DMS53 (cell line): ENCODE measurements around the gene MCRIP2.
"Not testable (repeated sequence)": the region's sequence is repeated elsewhere in the genome, so short reads cannot be mapped to it uniquely, and the experiment has no call there.

ENCODE experiments used
- DNase-seq: peaks from one replicate; lab custom pipeline; 2025; lab: John Stamatoyannopoulos, UW

Gene MCRIP2, protein sequence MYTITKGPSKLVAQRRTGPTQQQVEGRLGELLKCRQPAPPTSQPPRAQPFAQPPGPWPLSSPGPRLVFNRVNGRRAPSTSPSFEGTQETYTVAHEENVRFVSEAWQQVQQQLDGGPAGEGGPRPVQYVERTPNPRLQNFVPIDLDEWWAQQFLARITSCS

DNA sequence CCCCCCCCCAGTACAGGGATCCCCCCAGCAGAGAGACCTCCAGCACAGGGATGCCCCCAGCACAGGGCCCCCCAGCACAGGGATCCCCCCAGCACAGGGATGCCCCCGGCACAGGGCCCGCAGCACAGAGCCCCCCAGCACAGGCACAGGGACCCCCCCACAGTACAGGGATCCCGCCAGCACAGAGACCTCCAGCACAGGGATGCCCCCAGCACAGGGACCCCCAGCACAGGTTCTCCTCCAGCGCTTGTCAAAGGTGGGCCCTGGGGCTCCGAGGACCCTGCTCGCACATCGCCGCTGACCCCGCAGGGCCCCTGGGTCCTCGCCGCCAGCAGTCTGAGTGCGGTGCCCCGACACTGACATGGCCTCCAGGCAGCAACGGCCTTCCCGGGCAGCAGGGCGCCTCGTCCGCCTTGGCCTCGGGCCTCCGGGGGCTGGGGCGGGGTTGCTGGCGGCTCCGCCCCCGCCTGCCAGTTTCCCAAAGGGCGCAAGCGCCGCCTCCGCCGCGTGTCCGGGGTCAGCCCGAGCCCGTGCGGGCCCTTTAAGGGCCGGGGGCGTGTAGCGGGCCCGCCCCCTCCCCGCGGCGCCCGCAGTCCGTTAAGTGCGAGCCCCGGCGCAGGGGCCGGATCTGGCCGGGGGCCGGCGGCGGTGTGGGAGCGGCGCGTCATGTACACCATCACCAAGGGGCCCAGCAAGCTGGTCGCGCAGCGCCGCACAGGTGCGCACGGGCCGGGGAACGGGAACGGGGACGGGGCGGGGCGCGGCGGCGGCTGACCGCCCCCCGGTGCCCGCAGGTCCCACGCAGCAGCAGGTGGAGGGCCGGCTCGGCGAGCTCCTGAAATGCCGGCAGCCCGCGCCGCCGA lies at the start of gene MCRIP2:
MCRIP2 (plus strand) TSS at position 503 of the 863 bp plus-strand sequence; CDS start at position 667, 164 bp downstream.
- peak; percentile 90 for DNase-seq

DNA sequence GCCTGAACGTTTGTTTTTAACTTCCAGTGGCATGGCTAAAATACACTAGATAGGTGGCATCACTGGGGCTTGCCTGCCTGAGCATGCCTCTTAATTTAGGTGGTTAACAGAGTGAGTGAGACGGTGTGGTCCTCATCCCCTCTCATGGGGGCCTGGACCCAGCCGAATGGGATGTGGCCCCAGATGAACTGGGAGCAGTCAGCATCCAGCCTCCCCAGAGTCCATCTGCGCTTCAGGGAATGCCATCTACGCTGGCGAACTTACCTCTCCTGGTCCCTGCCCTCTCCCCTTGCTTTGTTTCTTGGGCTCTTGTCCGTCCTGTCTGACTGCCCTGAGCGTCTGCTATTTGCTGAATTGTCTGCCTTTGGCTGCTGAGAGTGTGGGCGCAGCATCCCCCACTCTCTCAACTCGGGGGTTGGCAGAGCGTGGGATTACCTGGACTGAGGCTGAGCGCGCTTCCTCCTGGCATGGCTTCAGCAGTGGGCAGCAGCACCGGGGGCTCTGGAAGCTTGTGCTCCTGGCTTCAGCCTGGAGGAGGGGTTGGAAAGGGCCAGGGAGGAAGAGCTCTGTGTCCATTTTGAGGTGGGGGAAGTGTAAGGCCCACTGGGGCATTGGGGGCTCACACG lies 49.6 kb upstream of the MCRIP2 start:
- DNase-seq, result peak; percentile 58

DNA sequence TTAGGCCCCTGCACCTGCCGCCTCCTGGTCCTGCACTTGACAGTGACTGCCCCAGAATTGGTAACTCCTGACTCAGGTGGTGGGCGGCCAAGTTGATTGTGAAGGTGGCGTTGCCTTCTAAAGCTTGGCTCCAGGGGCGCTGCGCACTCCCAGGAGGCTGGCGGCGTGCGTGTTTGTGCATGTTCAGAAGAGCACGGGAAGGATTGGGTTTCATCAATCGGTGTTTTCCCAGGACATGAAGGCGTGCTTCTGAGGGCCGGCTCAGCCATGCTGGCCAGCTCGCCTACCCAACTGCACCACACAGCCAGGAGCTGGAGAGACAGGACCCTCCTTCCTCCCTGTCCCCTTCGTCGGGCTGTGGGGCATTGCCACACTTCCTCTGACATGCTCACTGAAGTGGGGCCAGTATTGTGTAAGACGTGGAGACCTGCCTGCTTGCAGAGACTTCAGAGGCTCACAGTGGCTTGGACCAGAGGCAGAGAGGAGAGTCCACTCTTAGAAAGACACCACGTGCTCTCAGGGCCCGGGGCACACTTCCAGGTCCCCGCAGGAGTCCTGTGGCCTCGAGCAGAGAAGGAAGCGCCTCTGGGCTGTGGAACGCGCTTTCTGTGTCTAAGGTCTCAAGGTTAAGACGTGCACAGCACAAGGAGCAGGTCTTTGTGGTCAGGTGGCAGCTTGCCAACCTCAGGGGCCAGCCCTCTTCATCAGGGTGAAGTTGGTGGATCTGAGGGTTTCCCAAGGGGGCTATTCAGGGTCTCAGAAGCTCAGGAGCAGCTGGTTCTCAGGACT lies 48.9 kb upstream of the MCRIP2 start:
- peak; percentile 94 for DNase-seq

DNA sequence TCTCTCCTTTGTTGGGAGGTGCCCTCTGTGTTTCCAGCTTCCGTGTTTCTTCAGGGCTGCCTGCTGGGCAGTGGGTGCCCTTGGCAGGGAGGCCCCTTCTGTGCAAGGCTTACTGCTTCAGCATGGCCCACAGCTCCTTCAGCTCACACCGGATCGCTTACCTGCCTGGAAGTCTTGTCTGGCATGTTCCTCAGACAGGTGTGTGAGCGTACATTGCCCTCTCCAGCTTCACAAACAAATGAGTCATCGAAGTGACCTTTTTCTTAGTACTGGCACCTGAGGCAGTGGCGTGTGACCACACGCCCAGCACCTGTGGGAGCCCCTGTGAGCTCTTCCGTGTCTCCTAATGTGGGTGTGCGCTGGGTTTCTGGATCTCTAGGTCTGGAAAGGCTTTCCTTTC lies 48.2 kb upstream of the MCRIP2 start:
- peak; percentile 96 for DNase-seq

DNA sequence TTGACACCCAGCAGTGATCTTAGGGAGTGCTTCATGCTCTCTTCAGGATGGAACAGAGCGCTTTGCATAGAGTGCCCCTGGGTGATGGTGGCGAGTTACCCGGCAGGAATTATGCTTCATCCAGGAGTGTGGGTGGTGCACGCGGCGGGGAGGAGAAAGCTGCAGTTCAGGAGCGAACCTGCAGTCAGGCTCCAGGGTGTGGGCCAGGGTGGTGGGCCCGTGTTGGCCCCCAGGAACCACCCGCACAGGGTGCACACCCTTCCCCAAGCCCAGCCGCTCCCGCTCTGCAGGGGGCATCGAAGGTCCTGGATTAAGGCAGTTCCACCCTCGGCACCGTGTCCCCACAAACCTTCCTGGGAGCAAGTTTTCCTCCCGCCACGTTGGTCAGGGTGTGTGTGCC lies 47.8 kb upstream of the MCRIP2 start:
- DNase-seq, result no peak

DNA sequence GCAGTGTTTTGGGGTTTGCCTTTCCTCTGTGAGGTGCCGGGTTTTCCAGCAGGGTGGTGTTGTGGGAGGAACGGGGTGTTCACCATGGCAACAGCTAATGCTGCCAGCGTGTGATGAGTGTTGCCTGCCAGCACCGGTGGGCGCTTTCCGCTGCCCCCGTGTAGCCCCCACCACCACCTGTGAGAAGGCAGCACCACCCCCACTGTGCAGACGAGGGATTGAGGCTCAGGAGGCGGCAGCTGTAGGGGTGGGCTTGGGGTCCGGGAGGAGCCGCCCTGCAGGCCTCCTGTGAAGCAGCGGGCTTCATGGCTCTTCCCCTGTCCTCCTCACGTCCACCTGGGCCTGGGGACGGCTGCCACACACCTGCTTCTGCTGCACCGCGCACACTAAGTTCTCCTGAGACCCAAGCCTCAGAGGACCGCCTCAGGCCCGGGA lies 46.5 kb upstream of the MCRIP2 start:
- DNase-seq, result no peak

DNA sequence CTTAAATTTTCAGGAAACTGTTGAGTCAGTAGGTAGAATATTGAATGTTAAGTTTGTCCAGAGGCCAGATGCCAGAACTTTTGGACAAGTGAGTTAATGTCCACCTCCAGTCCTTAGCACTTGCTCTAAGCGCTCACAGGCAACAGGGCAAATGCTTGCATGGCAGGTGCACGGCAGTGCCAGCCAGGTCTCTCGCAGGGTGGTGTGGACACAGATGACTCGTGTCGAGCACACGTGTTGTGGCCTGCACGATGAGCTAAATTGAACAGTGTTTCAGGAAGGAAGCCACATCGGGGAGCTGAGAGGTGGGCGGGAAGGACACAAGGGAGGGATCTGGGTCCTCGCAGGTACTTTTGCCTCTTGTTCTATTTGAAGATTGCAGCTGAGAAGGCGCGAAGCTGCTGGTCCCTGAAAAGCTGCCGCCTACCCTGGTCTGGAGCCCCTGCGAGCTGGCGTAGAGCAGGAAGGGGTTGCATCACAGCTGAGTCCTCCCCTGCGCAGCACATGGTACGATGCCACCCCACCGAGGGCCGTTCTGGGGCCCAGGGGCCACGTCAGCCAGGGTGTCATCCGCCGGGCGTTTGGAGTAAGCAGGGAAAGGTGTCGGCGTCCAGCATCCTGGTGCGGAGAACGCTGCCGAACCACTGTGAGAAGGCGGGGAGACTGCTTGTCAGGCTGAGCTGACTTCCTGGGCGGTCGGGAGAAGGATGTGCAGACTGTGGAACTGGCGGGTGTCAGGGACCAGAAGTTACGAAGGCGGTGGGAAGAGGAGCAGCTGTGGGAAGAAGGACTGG lies 45.5 kb upstream of the MCRIP2 start:
- peak; percentile 73 for DNase-seq

DNA sequence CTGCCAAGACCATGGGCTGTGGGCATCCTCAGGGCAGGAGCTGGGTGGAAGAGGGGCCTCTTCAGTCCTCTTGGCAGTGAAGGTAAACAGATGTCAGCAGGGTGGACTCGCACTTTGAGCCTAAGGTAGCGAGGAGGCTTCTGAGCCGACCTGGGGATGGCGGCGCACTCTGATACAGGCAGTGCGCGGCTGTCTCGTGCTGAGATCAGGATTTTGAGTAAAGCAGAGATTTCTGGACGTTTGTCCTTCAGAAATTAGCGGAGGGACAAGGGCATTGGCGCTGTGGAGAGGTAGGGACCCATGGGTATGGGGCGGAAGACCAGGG lies 44.9 kb upstream of the MCRIP2 start:
- DNase-seq, result no peak

DNA sequence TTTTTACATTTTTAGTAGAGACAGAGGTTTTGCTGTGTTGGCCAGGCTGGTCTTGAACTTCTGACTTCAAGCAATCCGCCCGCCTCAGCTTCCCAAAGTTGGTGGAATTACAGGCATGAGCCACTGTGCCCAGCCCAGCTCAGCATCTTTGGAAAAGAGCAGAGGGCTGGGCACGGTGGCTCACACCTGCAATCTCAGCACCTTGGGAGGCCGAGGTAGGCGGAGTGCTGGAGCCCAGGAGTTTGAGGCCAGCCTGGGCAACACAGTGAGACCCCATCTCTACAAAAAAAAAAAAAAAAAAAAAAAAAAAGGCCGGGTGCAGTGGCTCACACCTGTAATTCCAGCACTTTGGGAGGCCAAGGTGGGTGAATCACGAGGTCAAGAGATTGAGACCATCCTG lies 44.0 kb upstream of the MCRIP2 start:
- not testable (repeated sequence) for DNase-seq

DNA sequence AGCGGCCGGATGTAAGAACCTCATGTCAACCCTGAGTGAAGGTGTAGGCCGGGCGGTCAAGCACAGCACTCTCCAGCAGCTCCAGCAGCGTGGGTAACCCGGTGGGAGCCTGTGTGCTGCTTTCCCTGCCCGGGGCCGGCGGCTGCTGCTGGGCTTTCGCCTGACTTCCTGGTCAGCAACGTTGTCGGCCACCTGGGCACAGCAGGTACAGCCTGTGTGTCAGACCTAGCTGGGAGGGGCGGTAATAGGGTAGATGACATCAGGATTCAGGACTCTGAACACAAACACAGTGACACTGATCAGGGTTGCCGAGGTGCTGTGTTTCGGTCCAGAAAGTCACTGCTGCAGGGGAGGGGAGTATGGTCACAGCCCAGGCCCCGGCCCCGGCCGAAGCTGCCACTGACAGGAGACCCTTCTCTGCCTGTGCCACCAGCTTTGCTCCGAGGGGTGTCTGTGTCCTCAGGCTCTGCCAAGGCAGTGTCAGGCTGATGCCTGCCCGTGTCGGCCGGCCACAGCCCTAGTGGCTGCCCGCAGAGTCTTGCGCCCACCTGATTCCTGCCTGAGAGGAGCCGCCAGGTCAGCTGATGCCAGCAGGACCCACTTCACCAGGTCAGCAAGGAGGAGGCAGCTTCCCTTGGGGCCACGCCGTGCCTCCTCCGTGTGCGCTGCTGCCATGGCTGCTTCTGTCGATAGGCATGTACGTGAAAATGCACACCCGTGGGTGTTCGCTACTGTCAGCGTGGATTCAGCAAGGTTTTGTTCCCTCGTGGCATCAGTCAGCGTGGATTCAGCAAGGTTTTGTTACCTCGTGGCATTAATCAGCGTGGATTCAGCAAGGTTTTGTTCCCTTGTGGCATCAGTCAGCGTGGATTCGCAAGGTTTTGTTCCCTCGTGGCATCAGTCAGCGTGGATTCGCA lies 42.5 kb upstream of the MCRIP2 start:
- no peak for DNase-seq

DNA sequence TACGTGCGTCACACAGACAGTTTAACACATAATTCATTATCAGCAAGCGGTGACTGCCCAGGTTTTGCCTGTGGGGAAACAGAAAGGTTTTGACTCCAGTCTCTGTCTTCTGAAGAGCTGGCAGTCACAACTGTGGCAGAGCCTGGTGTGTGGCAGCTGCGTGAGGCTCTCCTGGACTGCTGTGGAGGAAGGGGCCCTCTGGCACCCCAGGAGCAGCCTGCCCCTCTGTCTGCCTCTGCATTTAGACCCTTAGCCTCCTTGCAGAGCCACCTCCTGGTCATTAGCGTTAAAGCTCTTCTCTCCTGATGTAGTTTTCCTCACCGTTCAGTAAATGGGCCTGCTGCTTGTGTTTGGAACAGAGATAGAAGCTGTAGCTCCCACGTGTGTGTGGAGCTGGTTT lies 40.8 kb upstream of the MCRIP2 start:
- no peak for DNase-seq

DNA sequence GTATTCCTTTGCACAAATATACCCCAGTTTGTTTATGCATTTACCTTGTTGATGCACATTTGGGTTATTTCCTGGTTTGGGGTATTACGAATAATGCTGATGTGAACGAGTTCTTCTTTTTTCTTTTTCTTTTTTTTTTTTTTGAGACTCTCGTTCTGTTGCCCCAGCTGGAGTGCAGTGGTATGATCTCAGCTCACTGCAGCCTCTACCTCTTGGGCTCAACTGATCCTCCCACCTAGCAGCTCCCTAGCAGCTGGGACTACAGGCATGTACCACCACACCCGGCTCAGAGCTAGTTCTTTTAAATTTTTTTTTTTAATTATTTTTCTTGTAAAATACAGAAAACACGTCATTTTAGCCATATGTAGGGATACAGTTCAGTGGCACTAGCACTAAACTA lies 37.7 kb upstream of the MCRIP2 start:
- no peak for DNase-seq

DNA sequence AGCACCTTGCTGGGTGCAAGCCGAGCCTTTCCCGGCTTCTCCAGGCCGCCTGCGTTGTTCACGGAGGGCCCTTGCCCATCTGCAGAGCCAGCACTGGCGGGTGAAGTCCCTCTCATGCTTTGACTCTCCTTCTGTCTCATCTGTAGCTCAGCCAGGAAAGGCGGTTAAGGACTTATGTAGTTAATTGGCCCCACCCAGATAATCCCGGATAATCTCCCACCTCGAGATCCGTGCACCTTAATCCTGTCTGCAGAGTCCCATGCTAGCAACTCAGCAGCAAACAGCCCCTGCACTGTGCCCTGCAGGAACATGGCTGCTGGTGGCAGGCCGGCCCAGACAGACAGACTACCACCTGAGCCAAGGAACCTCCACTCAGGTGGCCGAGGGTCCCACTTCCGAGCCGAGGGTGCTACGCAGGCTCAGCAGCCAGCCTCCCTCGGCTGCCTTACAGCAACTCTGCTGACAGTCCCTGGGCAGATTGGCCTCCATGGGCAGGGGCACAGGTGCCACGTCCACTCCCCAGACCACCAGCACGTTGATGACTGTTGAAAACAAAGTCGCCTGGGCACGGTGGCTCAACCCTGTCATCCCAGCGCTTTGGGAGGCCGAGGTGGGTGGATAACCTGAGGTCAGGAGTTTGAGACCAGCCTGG lies 34.8 kb upstream of the MCRIP2 start:
- DNase-seq, result no peak

DNA sequence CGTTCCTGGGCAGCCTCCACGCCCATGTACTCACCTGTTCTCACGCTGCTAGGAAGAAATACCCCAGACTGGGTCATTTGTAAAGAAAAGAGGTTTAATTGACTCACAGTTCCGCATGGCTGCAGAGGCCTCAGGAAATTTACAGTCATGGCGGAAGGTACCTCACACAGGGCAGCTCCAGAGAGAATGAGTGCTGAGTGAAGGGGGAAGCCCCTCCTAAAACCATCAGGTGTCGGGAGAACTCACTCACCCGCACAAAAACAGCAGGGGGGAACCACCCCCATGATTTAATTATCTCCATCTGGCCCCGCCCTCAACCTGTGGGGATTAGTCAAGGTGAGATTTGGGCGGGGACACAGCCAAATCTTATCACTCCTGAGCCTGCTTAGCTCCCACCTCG lies 33.6 kb upstream of the MCRIP2 start:
- DNase-seq, result no peak

DNA sequence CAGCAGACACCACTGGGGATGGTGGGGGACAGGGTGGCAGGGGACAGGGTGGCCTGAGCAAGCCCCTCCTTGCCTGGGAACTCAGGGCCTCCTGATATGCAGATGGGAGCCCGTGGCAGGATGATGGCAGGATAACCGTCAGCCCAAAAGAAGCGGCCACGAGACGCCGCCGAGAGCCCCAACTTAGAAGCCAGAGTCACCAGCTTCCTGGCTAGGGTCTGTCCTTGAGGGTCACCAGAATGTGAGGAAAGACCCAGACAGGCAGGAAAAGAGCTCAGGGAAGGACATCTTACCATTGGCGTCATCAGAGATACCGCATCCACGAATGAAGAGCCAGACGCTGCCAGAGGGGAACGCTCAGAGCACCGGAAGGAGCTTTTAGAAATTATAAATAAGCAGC lies 32.3 kb upstream of the MCRIP2 start:
- DNase-seq, result no peak

DNA sequence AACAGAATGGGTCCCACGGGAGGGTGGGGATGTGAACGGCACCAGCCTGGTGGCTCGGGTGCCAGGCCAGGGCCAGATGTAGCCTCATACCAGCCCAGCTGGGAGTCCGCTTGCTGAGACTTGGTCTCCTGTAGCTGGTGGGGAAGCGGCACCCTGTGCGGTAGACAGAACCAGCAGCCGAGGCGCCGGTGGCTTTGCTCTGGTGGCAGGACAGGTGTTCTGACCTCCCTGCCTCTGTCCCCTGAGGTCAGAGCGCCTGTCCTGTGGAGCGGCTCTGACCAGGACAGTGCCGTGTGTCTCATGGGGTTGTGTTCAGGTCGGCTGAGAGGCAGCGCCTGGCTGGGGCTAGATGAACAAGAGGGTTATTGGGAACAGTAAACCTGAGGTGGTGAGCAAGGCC lies 31.6 kb upstream of the MCRIP2 start:
- DNase-seq, result no peak

DNA sequence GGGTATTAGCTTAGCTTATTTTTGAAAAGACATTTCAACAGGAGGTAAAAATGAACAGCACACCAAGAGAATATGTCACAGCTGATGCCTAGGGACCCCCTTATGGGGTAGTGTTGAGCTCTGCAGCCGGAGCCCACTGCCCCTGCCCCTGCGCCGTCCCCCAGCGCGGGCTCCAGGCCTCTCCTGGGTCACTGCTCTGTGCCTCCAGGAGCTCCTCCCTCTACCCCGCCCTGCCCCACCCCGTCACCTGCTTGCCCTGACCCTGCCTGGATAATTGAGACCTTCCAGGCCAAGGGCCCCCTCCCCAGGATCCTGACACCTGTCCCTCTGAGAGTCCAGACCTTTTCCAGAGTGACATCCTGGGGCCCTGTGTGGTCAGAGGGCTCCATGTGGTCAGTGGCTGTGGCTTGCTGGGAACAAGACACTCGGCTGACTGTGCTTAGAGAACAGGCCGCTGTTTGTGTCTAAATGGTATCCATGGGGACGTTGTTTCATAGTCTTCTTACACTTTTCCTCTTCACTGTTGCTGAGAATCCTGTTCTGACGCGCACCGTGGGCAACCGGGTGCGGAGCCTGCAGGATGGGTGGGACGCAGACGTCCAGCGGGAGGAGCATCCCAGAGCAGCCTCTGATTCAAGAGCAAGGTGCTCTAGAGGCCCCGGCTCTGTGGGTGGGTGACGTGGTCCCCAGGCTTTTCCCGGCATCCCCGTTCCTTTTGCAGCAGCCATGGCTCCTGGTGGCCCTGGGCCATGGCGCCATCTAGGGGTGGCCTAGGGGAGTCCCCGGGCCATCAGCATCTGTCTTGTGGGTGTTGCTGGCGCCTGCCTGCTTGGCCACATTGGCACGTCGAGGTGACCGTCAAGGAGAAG lies 30.9 kb upstream of the MCRIP2 start:
- DNase-seq, result peak; percentile 60

DNA sequence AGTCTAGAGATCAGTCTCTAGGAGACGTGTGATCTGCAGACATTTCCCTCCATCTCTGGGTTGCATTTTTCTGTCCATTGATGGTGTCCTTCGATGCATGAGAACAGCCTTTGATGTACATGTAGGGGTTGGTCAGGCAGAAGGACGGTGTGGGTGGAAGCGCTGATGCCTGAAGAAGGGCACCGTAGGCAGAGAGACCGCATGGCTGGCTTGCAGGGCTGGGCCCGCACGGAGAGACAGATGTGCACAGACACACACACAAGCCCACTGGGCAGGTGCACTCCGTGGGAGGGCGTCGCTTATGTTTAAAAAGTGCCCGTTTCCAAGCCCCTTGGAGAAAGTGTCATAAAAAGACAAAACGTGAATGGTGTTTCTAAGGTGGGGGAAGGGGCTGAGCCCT lies 26.5 kb upstream of the MCRIP2 start:
- DNase-seq, result no peak
